A549 treated with Hydrocortisone at 1 μM for 4 hours (cell line): Measurements from ENCODE around the gene POLR2E. TPM values are rescaled to one million over a fixed set of nuclear protein-coding genes. Genes with fewer than 3 reads are reported as not detected.

Source experiments
- total RNA-seq: library from RNA; stranded (reverse); fragments of 200-300 nt; extraction: Qiagen RNA extraction; gene quantifications from 5 replicates; pipeline ENCODE4 v1.2.3, GENCODE V29; 2022

POLR2E gene
- total RNA-seq, result 189 to 252 TPM (median 230 TPM) in 5 replicates

GRCh38 chr19:1094978-1095701 is at the start of gene POLR2E:
Gene POLR2E, minus strand, starts transcription at chr19:1095375. Its CDS starts 60 bp downstream, at chr19:1095315.

GRCh38 chr19:1103708-1104310 is 8.6 kb upstream of the POLR2E start, which contains the start of gene GPX4:
Gene GPX4, plus strand, starts transcription at chr19:1103994. Its CDS starts 50 bp downstream, at chr19:1104044.

GRCh38 chr19:1066748-1067340 is 28.3 kb downstream of the POLR2E start, which contains the start of gene ARHGAP45:
Gene ARHGAP45, plus strand, starts transcription at chr19:1067167. Its CDS starts 239 bp downstream, at chr19:1067406.

GRCh38 chr19:1039646-1040475 is 55.3 kb downstream of the POLR2E start, which contains the start of gene ABCA7:
Gene ABCA7, plus strand, starts transcription at chr19:1040107. Its CDS starts 1,255 bp downstream, at chr19:1041362.

Other genes with a start within 250 kb of the POLR2E start
- gene ELANE, start 243.1 kb downstream of the POLR2E start, total RNA-seq, result 0.09 to 0.46 TPM (median 0.20 TPM) in 5 replicates
- gene CFD, start 235.7 kb downstream of the POLR2E start, total RNA-seq, result 8.2 to 22.5 TPM (median 20.7 TPM) in 5 replicates
- gene MED16, start 202.2 kb downstream of the POLR2E start, total RNA-seq, result 13.1 to 25.9 TPM (median 23.8 TPM) in 5 replicates
- gene RNU6-9, start 201.9 kb downstream of the POLR2E start, total RNA-seq, result not detected in 5 replicates
- gene R3HDM4, start 182.2 kb downstream of the POLR2E start, total RNA-seq, result 30.7 to 39.0 TPM (median 37.7 TPM) in 5 replicates
- gene KISS1R, start 178.0 kb downstream of the POLR2E start, total RNA-seq, result 0.18 to 0.53 TPM (median 0.47 TPM) in 5 replicates
- 4.5 to 5.5 TPM (median 4.9 TPM) in 5 replicates for gene ARID3A, start 169.3 kb downstream of the POLR2E start, total RNA-seq
- gene WDR18, start 111.0 kb downstream of the POLR2E start, total RNA-seq, result 41.9 to 70.4 TPM (median 66.9 TPM) in 5 replicates
- gene GRIN3B, start 95.0 kb downstream of the POLR2E start, total RNA-seq, result 1.6 to 3.6 TPM (median 2.4 TPM) in 5 replicates
- 88.1 to 125 TPM (median 119 TPM) in 5 replicates for gene TMEM259, start 74.3 kb downstream of the POLR2E start, total RNA-seq
- not detected in 5 replicates for gene RNU6-2, start 73.9 kb downstream of the POLR2E start, total RNA-seq
- gene CNN2, start 68.8 kb downstream of the POLR2E start, total RNA-seq, result 70.3 to 98.3 TPM (median 87.8 TPM) in 5 replicates
- 12.7 to 19.5 TPM (median 15.0 TPM) in 5 replicates for gene ABCA7, start 55.3 kb downstream of the POLR2E start, total RNA-seq
- gene ARHGAP45, start 28.2 kb downstream of the POLR2E start, total RNA-seq, result 3.2 to 4.9 TPM (median 4.7 TPM) in 5 replicates
- 385 to 499 TPM (median 481 TPM) in 5 replicates for gene GPX4, start 8.6 kb upstream of the POLR2E start, total RNA-seq
- gene SBNO2, start 78.9 kb upstream of the POLR2E start, total RNA-seq, result 28.6 to 34.8 TPM (median 32.0 TPM) in 5 replicates
- gene STK11, start 110.4 kb upstream of the POLR2E start, total RNA-seq, result 34.1 to 37.9 TPM (median 35.8 TPM) in 5 replicates
- gene CBARP, start 142.6 kb upstream of the POLR2E start, total RNA-seq, result 2.9 to 4.1 TPM (median 4.0 TPM) in 5 replicates
- 73.6 to 182 TPM (median 168 TPM) in 5 replicates for gene ATP5F1D, start 146.4 kb upstream of the POLR2E start, total RNA-seq
- gene MIDN, start 153.2 kb upstream of the POLR2E start, total RNA-seq, result 48.0 to 55.8 TPM (median 51.1 TPM) in 5 replicates
- gene CIRBP, start 174.0 kb upstream of the POLR2E start, total RNA-seq, result 90.9 to 225 TPM (median 100 TPM) in 5 replicates
- gene FAM174C, start 180.2 kb upstream of the POLR2E start, total RNA-seq, result 44.2 to 95.1 TPM (median 77.5 TPM) in 5 replicates
- 1.0 to 2.3 TPM (median 2.0 TPM) in 5 replicates for gene EFNA2, start 190.5 kb upstream of the POLR2E start, total RNA-seq